ENCODE results near the gene TNIP1.

DNA sequence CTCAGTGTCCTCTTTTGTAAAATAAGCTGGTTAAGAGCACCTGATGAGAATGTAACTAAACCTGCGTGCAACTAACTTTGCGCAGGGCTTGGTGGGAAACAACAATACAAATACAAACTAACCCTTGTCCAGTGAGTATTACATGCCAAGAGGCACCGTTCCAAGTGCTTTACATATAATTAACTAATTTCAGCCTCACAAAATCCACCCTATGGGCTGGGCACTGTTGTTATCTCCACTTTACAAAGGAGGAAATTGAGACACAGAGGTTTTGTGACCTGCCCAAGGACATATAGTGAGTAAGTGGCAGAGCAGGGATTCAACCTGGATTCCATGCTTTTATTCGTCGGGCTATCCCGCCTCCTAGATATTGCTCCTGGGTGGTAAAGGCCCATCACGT, 26.2 kb upstream of the TNIP1 start:
- TF ChIP-seq CTCF (IDR thresholded peaks at IDR 0.05), result no peak
- TF ChIP-seq POLR2A (IDR thresholded peaks at IDR 0.05), result no peak

All from transverse colon (tissue), 3 donors.